ENCODE results near the gene PSMB8. TPM values are rescaled to one million over a fixed set of nuclear protein-coding genes. Genes with fewer than 3 reads are reported as not detected.

The PSMB8 gene
- total RNA-seq, 2 experiments from 2014 or later, result 142 to 216 TPM

DNA sequence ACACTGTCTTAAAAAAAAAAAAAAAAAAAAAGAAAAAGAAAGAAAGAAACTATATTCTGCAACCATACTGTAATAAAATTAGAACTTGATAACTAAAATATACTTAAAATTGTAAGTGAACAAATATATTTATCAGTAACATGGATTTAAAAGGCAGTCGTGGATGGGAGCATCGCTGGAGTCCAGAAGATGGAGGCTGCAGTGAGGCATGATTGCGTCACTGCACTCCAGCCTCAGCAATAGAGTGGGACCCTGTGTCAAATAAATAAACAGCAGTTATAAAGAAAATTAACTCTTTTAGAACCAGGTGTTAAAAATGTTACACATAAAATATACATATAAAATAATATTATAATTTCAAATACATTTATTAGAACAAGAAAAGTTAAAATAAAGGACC, 18.9 kb upstream of the PSMB8 start:
- no peaks in the 10 kb centered on the region for H3K79me2 ChIP-seq (ENCODE audit: insufficient read depth, low read depth, low read length)
- TF ChIP-seq, protein P1, sequence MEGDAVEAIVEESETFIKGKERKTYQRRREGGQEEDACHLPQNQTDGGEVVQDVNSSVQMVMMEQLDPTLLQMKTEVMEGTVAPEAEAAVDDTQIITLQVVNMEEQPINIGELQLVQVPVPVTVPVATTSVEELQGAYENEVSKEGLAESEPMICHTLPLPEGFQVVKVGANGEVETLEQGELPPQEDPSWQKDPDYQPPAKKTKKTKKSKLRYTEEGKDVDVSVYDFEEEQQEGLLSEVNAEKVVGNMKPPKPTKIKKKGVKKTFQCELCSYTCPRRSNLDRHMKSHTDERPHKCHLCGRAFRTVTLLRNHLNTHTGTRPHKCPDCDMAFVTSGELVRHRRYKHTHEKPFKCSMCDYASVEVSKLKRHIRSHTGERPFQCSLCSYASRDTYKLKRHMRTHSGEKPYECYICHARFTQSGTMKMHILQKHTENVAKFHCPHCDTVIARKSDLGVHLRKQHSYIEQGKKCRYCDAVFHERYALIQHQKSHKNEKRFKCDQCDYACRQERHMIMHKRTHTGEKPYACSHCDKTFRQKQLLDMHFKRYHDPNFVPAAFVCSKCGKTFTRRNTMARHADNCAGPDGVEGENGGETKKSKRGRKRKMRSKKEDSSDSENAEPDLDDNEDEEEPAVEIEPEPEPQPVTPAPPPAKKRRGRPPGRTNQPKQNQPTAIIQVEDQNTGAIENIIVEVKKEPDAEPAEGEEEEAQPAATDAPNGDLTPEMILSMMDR (conservative IDR thresholded peaks at IDR 0.05; ENCODE audit: low read length), result no peak
- no peak for TF ChIP-seq EZH2phosphoT487 (IDR thresholded peaks at IDR 0.05; ENCODE audit: borderline replicate concordance, low read depth, low read length)
- ChIA-PET CTCF (ENCODE audit: unreplicated experiment) (no interaction called here), POLR2A (interaction anchor here (0.6 kb wide), 1 partner anchor 31 kb away, joined by 3 read pairs; no protein-coding TSS in a partner anchor)
- peaks cover 3% of the 10 kb centered on the region; the same call in 1 of the 2 replicates for H3K9me3 ChIP-seq (ENCODE audit: low read length)
- H3K4me3 ChIP-seq (ENCODE audit: low read depth, low read length, poor library complexity, severe bottlenecking), result no peak overlapping the region
- peaks cover 50% of the 10 kb centered on the region for H3K36me3 ChIP-seq (ENCODE audit: insufficient read depth, low read length)
- no peak overlapping the region for H3K27ac ChIP-seq (ENCODE audit: low read depth, low read length, poor library complexity, severe bottlenecking)
- intact Hi-C loops (cut with micrococcal nuclease; ENCODE audit: unreplicated experiment), result loop anchor here (10.0 kb wide), 2 partner anchors 238 to 628 kb away; no protein-coding TSS in a partner anchor
- BruUV-seq (replicated peaks), result no TSS peak
- H4K20me1 ChIP-seq (ENCODE audit: insufficient read depth, low read length), result no peaks in the 10 kb centered on the region
- H3K9me2 ChIP-seq (ENCODE audit: insufficient read depth, low read length), result no peaks in the 10 kb centered on the region
- peaks cover 80% of the 10 kb centered on the region for H3K4me1 ChIP-seq (ENCODE audit: insufficient read depth, low read length, poor library complexity, severe bottlenecking)
- no peak overlapping the region for H2AFZ ChIP-seq (ENCODE audit: low read length)
- H3K4me2 ChIP-seq (ENCODE audit: low read length), result no peak overlapping the region
- DNase-seq (ENCODE audit: low spot score), result no peak

DNA sequence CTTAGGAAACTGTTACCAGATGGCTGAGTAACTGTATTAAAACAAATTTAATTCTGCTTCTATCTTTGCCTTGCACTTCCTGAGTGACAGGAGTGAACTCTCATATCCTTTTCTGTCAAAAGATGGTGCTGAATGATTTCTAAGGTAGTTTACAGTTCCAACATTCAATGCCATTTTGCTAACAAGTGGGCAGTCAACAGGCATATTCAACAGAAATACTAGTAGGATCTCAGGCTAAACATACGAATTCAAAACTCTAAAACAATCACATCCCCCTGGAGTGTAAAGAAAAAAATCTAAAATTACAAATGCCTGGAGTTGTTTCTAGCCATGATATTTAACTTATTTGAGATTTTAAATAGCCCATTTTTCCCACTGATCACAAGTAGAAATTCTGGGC, 16.8 kb upstream of the PSMB8 start:
- Histone ChIP-seq H3K4me2 (ENCODE audit: low read length) (peak overlapping the region; percentile 62), H3K9me3 (ENCODE audit: low read length) (peaks cover 3% of the 10 kb centered on the region; the same call in 1 of the 2 replicates), H3K79me2 (ENCODE audit: insufficient read depth, low read depth, low read length) (peaks cover 10% of the 10 kb centered on the region; the same call in 1 of the 2 replicates), H3K36me3 (ENCODE audit: insufficient read depth, low read length) (peaks cover 61% of the 10 kb centered on the region), H4K20me1 (ENCODE audit: insufficient read depth, low read length) (no peaks in the 10 kb centered on the region), H3K4me3 (ENCODE audit: low read depth, low read length, poor library complexity, severe bottlenecking) (peak overlapping the region; percentile 13), H3K9me2 (ENCODE audit: insufficient read depth, low read length) (no peaks in the 10 kb centered on the region), H2AFZ (ENCODE audit: low read length) (peak overlapping the region; percentile 29; the same call in 1 of the 2 replicates), H3K27ac (ENCODE audit: low read depth, low read length, poor library complexity, severe bottlenecking) (peak overlapping the region; percentile 81), H3K4me1 (ENCODE audit: insufficient read depth, low read length, poor library complexity, severe bottlenecking) (peaks cover 78% of the 10 kb centered on the region)
- peak; percentile 49 for DNase-seq (ENCODE audit: low spot score)
- ChIA-PET CTCF (ENCODE audit: unreplicated experiment) (no interaction called here), POLR2A (interaction anchor here (1.3 to 1.4 kb wide), 2 partner anchors 35 to 107 kb away, joined by 4 to 5 read pairs; no protein-coding TSS in a partner anchor)
- no TSS peak for BruUV-seq (replicated peaks)
- no peak for TF ChIP-seq EZH2phosphoT487 (IDR thresholded peaks at IDR 0.05; ENCODE audit: borderline replicate concordance, low read depth, low read length)
- TF ChIP-seq, protein P1 (conservative IDR thresholded peaks at IDR 0.05; ENCODE audit: low read length), result no peak
- intact Hi-C loops (cut with micrococcal nuclease; ENCODE audit: unreplicated experiment), result loop anchor here (10.0 kb wide), 2 partner anchors 236 to 626 kb away; no protein-coding TSS in a partner anchor

DNA sequence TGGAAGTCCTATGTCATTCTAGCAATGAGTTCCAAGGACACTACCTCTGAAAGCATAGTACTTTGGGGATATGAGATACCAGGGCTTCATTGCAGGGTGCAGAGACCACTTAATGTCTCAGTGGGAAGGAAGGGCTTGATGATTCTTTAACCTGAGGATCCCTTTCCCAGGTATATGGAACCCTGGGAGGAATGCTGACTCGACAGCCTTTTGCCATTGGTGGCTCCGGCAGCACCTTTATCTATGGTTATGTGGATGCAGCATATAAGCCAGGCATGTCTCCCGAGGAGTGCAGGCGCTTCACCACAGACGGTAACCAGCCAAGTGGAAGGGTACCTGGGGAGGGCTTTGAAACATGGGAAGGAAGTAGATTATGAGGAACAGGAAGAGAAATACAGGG, 14.3 kb upstream of the PSMB8 start:
- ChIA-PET POLR2A (interaction anchor here (0.6 to 7.7 kb wide), 4 partner anchors 9 to 124 kb away, joined by 3 to 88 read pairs (median 10); partner anchors contain the start of genes PSMB8 and TAP2), CTCF (ENCODE audit: unreplicated experiment) (interaction anchor here (1.2 to 4.7 kb wide), 3 partner anchors 10 to 19 kb away, joined by 3 to 17 read pairs (median 10); partner anchors contain the start of gene TAP2)
- Histone ChIP-seq H3K4me3 (ENCODE audit: low read depth, low read length, poor library complexity, severe bottlenecking) (no peak overlapping the region), H3K9me3 (ENCODE audit: low read length) (no peaks in the 10 kb centered on the region), H3K36me3 (ENCODE audit: insufficient read depth, low read length) (peaks cover 50% of the 10 kb centered on the region), H4K20me1 (ENCODE audit: insufficient read depth, low read length) (no peaks in the 10 kb centered on the region), H2AFZ (ENCODE audit: low read length) (no peak overlapping the region), H3K27ac (ENCODE audit: low read depth, low read length, poor library complexity, severe bottlenecking) (peak overlapping the region; percentile 7), H3K79me2 (ENCODE audit: insufficient read depth, low read depth, low read length) (peaks cover 23% of the 10 kb centered on the region), H3K4me1 (ENCODE audit: insufficient read depth, low read length, poor library complexity, severe bottlenecking) (peaks cover 73% of the 10 kb centered on the region), H3K9me2 (ENCODE audit: insufficient read depth, low read length) (no peaks in the 10 kb centered on the region), H3K4me2 (ENCODE audit: low read length) (peak overlapping the region; percentile 31; the same call in 1 of the 2 replicates)
- intact Hi-C loops (cut with micrococcal nuclease; ENCODE audit: unreplicated experiment), result no loop called here
- TF ChIP-seq, protein P1 (conservative IDR thresholded peaks at IDR 0.05; ENCODE audit: low read length), result no peak
- TF ChIP-seq EZH2phosphoT487 (IDR thresholded peaks at IDR 0.05; ENCODE audit: borderline replicate concordance, low read depth, low read length), result no peak
- DNase-seq (ENCODE audit: low spot score), result no peak
- BruUV-seq (replicated peaks), result no TSS peak
